ENCODE results near the gene ZNF48.

DNA sequence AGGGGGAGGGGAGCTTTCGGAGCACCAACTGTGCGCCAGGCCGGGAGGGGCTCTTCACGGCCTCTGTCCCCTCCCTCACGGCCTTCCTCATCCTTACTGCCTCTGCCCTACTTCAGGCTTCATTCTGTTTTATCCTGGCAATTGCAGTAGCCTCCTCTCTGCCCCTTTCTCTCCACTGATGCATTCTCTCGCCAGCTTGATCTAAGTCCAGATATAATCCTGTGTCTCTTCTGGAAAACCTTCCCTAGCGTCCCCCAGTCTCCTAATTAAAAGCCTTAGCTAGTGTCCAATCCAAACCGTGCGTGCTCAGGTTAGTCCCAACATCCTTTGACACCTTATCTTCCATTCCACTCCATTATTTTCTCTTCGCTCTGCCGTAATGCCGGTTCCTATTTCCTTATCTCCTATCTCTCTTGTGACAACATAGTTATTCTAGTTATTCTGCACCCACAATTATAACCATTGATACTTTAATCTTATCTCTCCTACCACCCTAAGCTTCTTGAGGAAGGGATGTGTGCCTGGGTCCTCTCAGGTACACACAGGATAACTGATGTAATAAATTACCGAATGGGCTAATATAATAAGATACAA, 869 bp downstream of the ZNF48 start:
- TF ChIP-seq, protein P1, sequence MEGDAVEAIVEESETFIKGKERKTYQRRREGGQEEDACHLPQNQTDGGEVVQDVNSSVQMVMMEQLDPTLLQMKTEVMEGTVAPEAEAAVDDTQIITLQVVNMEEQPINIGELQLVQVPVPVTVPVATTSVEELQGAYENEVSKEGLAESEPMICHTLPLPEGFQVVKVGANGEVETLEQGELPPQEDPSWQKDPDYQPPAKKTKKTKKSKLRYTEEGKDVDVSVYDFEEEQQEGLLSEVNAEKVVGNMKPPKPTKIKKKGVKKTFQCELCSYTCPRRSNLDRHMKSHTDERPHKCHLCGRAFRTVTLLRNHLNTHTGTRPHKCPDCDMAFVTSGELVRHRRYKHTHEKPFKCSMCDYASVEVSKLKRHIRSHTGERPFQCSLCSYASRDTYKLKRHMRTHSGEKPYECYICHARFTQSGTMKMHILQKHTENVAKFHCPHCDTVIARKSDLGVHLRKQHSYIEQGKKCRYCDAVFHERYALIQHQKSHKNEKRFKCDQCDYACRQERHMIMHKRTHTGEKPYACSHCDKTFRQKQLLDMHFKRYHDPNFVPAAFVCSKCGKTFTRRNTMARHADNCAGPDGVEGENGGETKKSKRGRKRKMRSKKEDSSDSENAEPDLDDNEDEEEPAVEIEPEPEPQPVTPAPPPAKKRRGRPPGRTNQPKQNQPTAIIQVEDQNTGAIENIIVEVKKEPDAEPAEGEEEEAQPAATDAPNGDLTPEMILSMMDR (conservative IDR thresholded peaks at IDR 0.05 in 1 of 2, IDR thresholded peaks at IDR 0.05 in 1 of 2; ENCODE audit: low read depth in 1 of 2, low read length in 2 of 2), result no peak
- no peak for TF ChIP-seq EZH2 (IDR thresholded peaks at IDR 0.05; ENCODE audit: low read length, missing control alignments)

All from fibroblast of lung (primary cell).